Inferior parietal cortex (tissue), 1 donor: ENCODE results near the gene CFI.

Experiments
- DNase-seq: peaks from one replicate; pipeline ENCODE4 v3.0.0-alpha.2; 2016; ENCODE audit errors: extremely low spot score

CFI gene

GRCh38 chr4:109801895-109802319 lies at the start of gene CFI:
TSS of gene CFI (minus strand) at chr4:109801999. CDS start at chr4:109801971, 28 bp downstream.
- DNase-seq: no peak

DNA sequence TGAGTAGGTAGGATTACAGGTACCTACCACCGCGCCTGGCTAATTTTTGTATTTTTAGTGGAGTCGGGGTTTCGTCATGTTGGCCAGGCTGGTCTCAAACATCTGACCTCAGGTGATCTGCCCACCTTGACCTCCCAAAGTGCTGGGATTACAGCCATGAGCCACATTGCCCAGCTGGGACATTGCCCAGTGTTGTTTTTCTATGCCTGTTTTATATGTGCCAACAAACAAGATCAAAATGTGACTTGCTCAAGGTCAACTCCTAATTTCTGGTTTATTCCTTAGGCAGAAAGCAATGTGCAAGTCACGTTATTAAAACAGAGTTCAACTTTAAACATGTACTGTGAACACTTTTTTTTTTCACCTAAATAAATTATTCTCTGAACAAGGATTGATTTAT lies 48.8 kb upstream of the CFI start:
- DNase-seq: no peak

DNA sequence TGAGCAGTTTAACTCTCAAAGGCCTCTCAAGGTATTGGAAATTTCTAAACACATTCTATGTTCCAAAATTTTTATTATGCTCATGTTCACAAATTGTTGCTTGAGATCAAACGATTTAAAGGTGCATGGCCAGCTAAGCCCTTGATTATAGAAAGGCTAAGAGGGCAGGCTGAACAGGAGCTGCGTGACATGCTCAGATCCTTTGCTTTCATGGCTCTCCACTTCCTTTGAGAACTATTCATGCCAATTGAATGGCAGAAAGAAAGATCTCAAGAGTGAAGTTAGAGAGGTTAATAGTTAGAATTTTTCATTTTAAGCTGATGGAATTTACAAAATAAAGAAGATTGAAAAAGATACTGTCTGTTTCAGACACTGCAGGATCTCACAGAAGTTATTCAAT lies 46.7 kb upstream of the CFI start:
- no peak for DNase-seq

- DNase-seq: no peak
Measured at GRCh38 chr4:109847896-109848442, 46.2 kb upstream of the CFI start, which contains the start of gene LRIT3. TSS of gene LRIT3 (plus strand) at chr4:109848107. CDS start at chr4:109848202, 95 bp downstream.

- DNase-seq: no peak
Measured at GRCh38 chr4:109846395-109847098, 44.7 kb upstream of the CFI start.

GRCh38 chr4:109836985-109837384 lies 35.2 kb upstream of the CFI start:
- DNase-seq: no peak

DNA sequence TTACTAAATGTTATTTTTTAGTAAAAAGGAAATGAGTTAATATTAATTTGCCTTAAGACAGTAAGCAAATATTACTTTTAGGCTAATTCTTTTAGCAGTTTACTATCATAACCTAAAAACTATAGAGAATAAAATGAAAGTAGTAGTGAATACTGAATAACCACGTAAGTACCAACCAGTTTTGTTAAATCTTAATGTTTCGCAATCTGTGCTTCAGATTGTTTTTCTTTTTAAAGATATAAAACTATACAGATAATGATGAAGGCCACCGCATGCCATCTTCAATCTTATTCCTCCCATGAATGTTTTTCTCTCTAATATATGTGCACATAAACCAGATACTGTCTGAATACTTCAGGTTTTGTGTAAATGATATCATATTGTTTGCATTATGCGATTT lies 32.0 kb upstream of the CFI start:
- DNase-seq: no peak

- DNase-seq: no peak
Measured at GRCh38 chr4:109827672-109828071, 25.9 kb upstream of the CFI start, which contains the start of gene RRH. TSS of gene RRH (plus strand) at chr4:109827972. CDS start at chr4:109828028, 56 bp downstream.

DNA sequence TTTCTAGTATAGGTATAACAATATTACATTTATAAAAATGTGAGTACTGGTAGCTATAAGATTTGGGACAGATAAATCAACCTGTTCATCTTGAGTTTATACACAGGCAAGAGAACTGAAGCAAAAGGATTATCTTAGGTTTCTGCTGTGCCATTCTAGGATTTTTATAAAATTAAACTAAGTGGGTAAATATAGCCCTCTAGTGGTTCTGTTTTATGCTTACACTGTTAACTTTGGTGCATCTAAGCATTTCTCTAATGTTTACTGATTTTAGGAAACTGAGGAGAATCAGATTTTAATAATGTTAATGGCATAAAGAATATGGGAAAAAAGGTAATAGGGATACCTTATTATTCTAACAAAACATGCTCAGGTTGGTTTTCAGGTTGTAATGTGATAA lies 24.9 kb upstream of the CFI start:
- DNase-seq: peak; percentile 57

GRCh38 chr4:109821185-109821584 lies 19.4 kb upstream of the CFI start:
- DNase-seq: no peak

- DNase-seq: no peak
Measured at GRCh38 chr4:109820563-109820962, 18.8 kb upstream of the CFI start.

DNA sequence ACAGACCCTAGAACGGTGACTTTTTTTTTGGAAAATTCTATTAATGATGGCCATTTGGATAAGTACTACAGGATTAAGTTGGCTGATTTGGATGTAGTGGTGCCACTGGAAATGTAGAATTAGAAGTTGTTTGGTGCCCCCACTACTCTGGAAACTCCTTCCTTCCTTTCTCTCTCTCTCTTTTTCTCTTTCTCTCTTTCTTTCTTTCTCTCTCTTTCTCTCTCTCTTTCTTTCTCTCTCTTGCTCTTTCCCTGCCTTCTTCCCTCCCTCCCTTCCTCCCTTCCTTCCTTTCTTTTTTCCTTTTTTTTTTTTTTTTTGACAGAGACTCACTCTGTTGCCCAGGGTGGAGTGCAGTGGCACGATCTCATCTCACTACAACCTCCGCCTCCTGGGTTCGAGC lies 16.5 kb upstream of the CFI start:
- DNase-seq: no peak

DNA sequence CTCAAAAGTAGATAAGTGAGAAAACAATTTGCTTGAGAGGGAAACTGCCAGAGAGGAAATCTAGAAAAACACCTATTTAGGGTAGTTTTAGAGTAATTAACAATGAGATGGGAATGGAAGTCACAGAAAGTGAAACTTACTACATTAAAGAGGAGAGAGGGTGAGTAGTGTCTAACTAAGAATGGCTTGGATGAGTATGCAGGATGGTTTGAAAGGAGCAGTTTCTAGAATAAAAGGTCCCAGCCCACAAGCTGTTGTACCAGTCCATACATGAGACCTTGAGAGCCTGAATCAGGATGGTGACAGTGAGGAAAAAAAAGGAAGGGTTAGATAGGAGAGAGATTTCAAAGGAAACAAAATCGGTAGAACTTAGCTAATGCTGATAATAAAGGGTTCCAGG lies 15.1 kb upstream of the CFI start:
- DNase-seq: no peak

DNA sequence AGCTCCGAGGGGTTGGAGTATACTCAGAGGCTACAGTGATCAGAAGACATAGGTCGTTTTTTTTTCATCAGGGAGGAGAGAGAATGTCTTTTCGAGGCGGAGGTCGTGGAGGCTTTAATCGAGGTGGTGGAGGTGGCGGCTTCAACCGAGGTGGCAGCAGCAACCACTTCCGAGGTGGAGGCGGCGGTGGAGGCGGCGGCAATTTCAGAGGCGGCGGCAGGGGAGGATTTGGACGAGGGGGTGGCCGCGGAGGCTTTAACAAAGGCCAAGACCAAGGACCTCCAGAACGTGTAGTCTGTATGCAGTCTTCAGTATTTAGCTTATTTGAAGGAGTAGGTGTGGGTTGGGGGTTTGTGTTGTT lies 14.3 kb upstream of the CFI start:
- DNase-seq: no peak

- DNase-seq: peak; percentile 94
Measured at GRCh38 chr4:109815151-109816081, 13.6 kb upstream of the CFI start, which contains the start of gene GAR1. TSS of gene GAR1 (plus strand) at chr4:109815762. CDS start at chr4:109816165, 403 bp downstream.

DNA sequence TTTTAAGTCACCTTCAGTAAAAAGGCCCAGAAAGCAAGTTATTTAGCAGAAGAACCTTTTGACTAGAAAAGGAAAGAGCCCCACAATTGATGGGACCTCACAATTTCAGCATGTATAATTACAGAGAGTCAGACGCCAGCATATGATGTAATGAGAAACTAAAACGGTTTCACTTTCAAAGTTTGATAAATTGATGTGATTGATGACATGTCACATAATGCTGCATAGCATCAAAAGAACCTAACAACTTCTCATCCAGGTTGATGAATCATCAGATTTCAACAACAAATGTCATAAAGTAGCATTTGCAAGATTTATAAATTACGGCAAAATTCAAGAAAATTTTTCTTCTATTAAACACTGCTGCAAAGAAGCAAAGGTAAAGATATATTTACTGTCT lies 9.9 kb upstream of the CFI start:
- no peak for DNase-seq

GRCh38 chr4:109810552-109811387 lies 9.0 kb upstream of the CFI start:
- DNase-seq: no peak

- DNase-seq: no peak
Measured at GRCh38 chr4:109809655-109810054, 7.9 kb upstream of the CFI start.

GRCh38 chr4:109803924-109804571 lies 2.2 kb upstream of the CFI start:
- peak; percentile 28 for DNase-seq

- DNase-seq: no peak
Measured at GRCh38 chr4:109801099-109801789, 555 bp downstream of the CFI start.
